IPS-15b (cell line): ENCODE measurements around the gene BHLHE41.

ENCODE experiments used
- H3K27me3 ChIP-seq: one replicate; pipeline ENCODE4 v1.6.1; 2013; ENCODE audit warnings: low read length; ENCODE audit not compliant: control insufficient read depth, insufficient read depth
- H3K36me3 ChIP-seq: one replicate; pipeline ENCODE4 v1.6.1; 2013; ENCODE audit warnings: low read length; ENCODE audit not compliant: control insufficient read depth, insufficient read depth
- H3K4me1 ChIP-seq: one replicate; pipeline ENCODE4 v1.6.1; 2013; ENCODE audit warnings: mild to moderate bottlenecking, low read length; ENCODE audit not compliant: control insufficient read depth, insufficient read depth
- H3K4me3 ChIP-seq: one replicate; pipeline ENCODE4 v1.5.1; 2013; ENCODE audit warnings: low read depth, low read length
- H3K9ac ChIP-seq: one replicate; pipeline ENCODE4 v1.6.1; 2013; ENCODE audit warnings: low read depth, mild to moderate bottlenecking, low read length
- H3K9me3 ChIP-seq: one replicate; pipeline ENCODE4 v1.6.1; 2013; ENCODE audit warnings: mild to moderate bottlenecking, low read length; ENCODE audit not compliant: control insufficient read depth, insufficient read depth

Gene BHLHE41

GRCh38 chr12:26124446-26125399 is at the start of gene BHLHE41:
Gene BHLHE41, minus strand, starts transcription at chr12:26125037. Its CDS starts 258 bp downstream, at chr12:26124779.
- H3K9ac ChIP-seq, result peak within 1 kb of the TSS; percentile 12

GRCh38 chr12:26172946-26173552 is 48.2 kb upstream of the BHLHE41 start:
- Histone ChIP-seq H3K4me1 (no peaks in the 10 kb centered on the region), H3K27me3 (no peaks in the 10 kb centered on the region), H3K36me3 (no peaks in the 10 kb centered on the region), H3K9me3 (no peaks in the 10 kb centered on the region), H3K9ac (no peak overlapping the region), H3K4me3 (no peak overlapping the region)

More at GRCh38 chr12:26124446-26125399, at the start of gene BHLHE41:
- H3K4me1 ChIP-seq, result peaks cover 14% of the 10 kb centered on the region
- H3K4me3 ChIP-seq, result peak within 1 kb of the TSS; percentile 80
- H3K27me3 ChIP-seq, result peaks cover 81% of the 10 kb centered on the region
- no peaks in the 10 kb centered on the region for H3K36me3 ChIP-seq
- no peaks in the 10 kb centered on the region for H3K9me3 ChIP-seq

- Histone ChIP-seq H3K4me3 (no peak overlapping the region), H3K36me3 (no peaks in the 10 kb centered on the region), H3K4me1 (no peaks in the 10 kb centered on the region), H3K9me3 (no peaks in the 10 kb centered on the region), H3K27me3 (no peaks in the 10 kb centered on the region), H3K9ac (no peak overlapping the region)
Observed at GRCh38 chr12:26172539-26172938, 47.7 kb upstream of the BHLHE41 start.

- Histone ChIP-seq H3K36me3 (no peaks in the 10 kb centered on the region), H3K4me3 (no peak overlapping the region), H3K9ac (no peak overlapping the region), H3K27me3 (no peaks in the 10 kb centered on the region), H3K4me1 (no peaks in the 10 kb centered on the region), H3K9me3 (no peaks in the 10 kb centered on the region)
Observed at GRCh38 chr12:26172013-26172412, 47.2 kb upstream of the BHLHE41 start.

- Histone ChIP-seq H3K9me3 (no peaks in the 10 kb centered on the region), H3K9ac (no peak overlapping the region), H3K27me3 (no peaks in the 10 kb centered on the region), H3K4me3 (no peak overlapping the region), H3K36me3 (no peaks in the 10 kb centered on the region), H3K4me1 (no peaks in the 10 kb centered on the region)
Observed at GRCh38 chr12:26164118-26164517, 39.3 kb upstream of the BHLHE41 start.

GRCh38 chr12:26162905-26163304 is 38.1 kb upstream of the BHLHE41 start:
- Histone ChIP-seq H3K9ac (no peak overlapping the region), H3K4me1 (no peaks in the 10 kb centered on the region), H3K4me3 (no peak overlapping the region), H3K27me3 (no peaks in the 10 kb centered on the region), H3K9me3 (no peaks in the 10 kb centered on the region), H3K36me3 (no peaks in the 10 kb centered on the region)

GRCh38 chr12:26162174-26162573 is 37.3 kb upstream of the BHLHE41 start:
- H3K27me3 ChIP-seq, result no peaks in the 10 kb centered on the region
- H3K4me3 ChIP-seq, result no peak overlapping the region
- no peaks in the 10 kb centered on the region for H3K9me3 ChIP-seq
- H3K36me3 ChIP-seq, result no peaks in the 10 kb centered on the region
- H3K9ac ChIP-seq, result no peak overlapping the region
- no peaks in the 10 kb centered on the region for H3K4me1 ChIP-seq

GRCh38 chr12:26158078-26158764 is 33.4 kb upstream of the BHLHE41 start:
- H3K4me3 ChIP-seq, result no peak overlapping the region
- H3K27me3 ChIP-seq, result no peaks in the 10 kb centered on the region
- no peaks in the 10 kb centered on the region for H3K9me3 ChIP-seq
- H3K9ac ChIP-seq, result no peak overlapping the region
- no peaks in the 10 kb centered on the region for H3K4me1 ChIP-seq
- H3K36me3 ChIP-seq, result no peaks in the 10 kb centered on the region

- no peaks in the 10 kb centered on the region for H3K27me3 ChIP-seq
- no peak overlapping the region for H3K4me3 ChIP-seq
- no peak overlapping the region for H3K9ac ChIP-seq
- no peaks in the 10 kb centered on the region for H3K4me1 ChIP-seq
- no peaks in the 10 kb centered on the region for H3K36me3 ChIP-seq
- no peaks in the 10 kb centered on the region for H3K9me3 ChIP-seq
Observed at GRCh38 chr12:26157001-26157400, 32.2 kb upstream of the BHLHE41 start.

GRCh38 chr12:26156201-26156871 is 31.5 kb upstream of the BHLHE41 start:
- H3K4me1 ChIP-seq, result no peaks in the 10 kb centered on the region
- H3K4me3 ChIP-seq, result no peak overlapping the region
- no peaks in the 10 kb centered on the region for H3K27me3 ChIP-seq
- no peaks in the 10 kb centered on the region for H3K9me3 ChIP-seq
- H3K36me3 ChIP-seq, result no peaks in the 10 kb centered on the region
- H3K9ac ChIP-seq, result no peak overlapping the region

GRCh38 chr12:26153421-26154154 is 28.8 kb upstream of the BHLHE41 start:
- Histone ChIP-seq H3K9ac (no peak overlapping the region), H3K9me3 (no peaks in the 10 kb centered on the region), H3K27me3 (no peaks in the 10 kb centered on the region), H3K4me1 (no peaks in the 10 kb centered on the region), H3K36me3 (no peaks in the 10 kb centered on the region), H3K4me3 (no peak overlapping the region)
